NK-92 (cell line): ENCODE measurements around the gene NRAS.
"Not testable (repeated sequence)": the region's sequence is repeated elsewhere in the genome, so short reads cannot be mapped to it uniquely, and the experiment has no call there.

ENCODE experiments used
- DNase-seq: peaks from one replicate; lab custom pipeline; 2025; ENCODE audit not compliant: unreplicated experiment; lab: John Stamatoyannopoulos, UW

NRAS gene

DNA sequence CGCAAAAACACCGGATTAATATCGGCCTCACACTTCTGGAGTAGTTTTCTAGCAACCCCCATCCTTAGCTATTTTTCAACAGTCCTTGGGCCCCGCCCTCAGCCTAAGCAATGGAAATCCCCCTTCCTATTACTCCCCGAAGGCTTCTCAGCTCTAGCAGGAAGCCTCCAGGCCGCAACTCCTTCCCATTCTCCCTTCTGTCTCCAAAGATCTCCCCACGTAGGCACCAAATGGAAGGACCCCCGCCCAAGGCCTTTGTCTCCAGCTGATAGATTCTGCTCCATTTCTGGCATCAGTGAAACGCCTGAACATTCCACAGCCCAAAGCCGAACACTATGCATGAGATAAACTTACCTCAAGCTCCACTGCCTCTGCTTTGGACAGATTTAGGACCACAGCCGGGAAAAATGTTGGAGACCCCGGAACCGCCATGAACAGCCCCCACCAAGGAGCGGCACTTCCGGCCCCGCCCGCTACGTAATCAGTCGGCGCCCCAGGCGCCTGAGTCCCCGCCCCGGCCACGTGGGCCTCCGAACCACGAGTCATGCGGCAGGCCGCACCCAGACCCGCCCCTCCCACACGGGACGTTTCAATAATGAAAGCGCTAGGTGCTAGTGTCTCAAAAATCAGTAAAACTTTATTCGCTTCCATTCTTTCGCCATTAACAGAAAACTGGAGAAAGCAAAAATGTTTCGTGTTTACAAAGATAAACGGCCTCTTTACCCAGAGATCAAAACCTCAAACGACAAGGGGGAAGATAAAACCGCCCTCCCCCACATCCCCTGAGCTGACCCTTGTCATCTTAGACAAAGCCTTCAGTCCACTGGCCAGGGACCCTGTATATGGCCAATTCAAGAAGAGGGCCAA is at the start of gene NRAS:
Gene NRAS (minus strand): TSS at position 468 of the 867 bp plus-strand sequence. CDS start 611 bp downstream, outside the sequence.
- peak; percentile 66 for DNase-seq

- DNase-seq = no peak
Observed at GRCh38 chr1:114764689-114765088, 48.1 kb upstream of the NRAS start.

DNA sequence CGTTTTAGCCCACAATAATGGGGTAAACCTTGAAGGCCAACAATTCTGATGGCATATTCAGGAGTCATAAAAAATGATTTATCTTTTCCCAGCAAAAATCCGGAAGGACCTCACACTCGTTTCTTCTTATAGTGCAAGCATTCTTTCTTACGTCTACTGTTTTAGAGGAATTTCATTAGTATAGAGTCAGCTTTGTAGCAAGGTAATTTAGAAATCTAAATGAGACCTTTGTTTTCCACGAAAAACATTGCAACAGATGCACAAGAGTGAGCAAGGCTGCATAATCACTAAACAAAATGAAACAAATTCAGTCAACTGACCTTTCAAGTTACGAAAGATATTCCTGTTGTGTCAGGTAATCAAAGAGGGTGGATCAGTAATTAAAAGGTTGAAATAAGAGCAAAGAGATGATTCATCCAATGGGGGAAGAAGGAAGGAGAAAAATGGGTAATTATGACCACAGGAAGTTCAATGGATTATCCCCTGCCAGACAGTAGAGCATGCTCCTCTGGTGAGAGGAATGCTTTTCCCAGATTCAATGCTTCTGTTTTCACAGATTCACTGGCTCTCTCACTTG is 41.8 kb upstream of the NRAS start:
- no peak for DNase-seq

DNA sequence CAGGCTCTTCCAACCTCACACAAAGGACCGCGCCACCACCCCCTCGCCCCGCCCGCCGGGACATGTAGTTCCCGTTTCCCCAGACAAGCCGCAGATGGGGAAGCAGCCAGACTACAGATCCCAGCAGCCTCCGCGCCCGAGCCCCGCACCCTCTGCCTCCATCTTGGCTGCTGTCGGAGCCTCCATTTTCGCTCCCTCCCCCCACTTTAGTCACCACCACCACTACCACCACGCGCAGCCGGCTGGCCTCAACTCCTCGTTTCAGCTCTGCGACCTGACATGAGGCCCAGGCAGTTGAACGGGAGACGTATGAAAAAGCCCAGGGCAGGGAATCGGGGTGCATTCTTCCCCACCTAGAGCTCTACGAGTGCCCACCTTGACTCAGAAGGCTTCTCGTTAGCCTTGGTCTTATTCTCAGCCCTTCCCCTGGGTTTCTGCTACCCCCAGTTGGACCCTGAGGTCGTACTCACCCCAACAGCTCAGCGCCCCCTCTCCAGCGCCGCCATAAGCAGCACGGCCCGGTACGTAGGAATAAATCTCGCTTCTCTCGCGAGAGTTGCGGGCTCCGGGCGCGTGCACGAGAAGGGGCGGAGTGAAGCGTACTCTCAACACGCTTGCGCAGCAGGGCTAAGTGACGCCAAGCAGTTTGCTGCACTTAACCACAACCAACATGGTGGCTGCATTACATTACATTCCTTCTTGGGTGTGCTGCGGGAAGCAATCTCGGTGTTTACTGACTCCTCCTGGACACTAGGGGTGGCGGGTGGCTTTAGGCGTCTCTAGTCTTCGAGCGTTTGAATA is 41.1 kb upstream of the NRAS start, which contains the start of gene CSDE1:
Gene CSDE1 (minus strand): TSS at position 530 of the 801 bp plus-strand sequence. CDS start 18,094 bp downstream, outside the sequence.
- peak; percentile 74 for DNase-seq

DNA sequence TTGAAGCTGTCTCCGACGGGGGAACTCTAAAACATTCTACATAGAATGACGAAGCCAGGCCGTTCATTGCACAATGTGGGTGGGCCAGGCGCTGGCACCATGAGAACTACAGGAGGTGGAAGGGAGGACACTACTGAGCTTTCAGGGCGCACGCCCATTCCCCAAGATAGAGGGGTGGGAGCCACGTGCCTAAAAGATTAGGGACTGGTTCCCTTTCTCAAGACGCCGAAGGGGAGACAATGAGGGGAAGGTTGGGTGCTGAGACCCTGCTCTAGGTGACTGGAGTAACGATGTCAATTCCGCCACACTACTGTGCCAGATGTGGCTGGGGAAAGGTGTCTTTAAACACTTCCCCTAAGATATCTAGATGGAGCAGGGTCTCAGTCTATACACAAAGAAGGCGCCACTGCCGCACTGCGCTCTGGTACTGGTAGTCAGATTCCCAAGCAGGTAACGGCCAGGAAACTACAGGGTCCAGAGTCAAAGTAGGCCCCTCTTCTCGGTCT is 40.4 kb upstream of the NRAS start:
- DNase-seq = no peak

DNA sequence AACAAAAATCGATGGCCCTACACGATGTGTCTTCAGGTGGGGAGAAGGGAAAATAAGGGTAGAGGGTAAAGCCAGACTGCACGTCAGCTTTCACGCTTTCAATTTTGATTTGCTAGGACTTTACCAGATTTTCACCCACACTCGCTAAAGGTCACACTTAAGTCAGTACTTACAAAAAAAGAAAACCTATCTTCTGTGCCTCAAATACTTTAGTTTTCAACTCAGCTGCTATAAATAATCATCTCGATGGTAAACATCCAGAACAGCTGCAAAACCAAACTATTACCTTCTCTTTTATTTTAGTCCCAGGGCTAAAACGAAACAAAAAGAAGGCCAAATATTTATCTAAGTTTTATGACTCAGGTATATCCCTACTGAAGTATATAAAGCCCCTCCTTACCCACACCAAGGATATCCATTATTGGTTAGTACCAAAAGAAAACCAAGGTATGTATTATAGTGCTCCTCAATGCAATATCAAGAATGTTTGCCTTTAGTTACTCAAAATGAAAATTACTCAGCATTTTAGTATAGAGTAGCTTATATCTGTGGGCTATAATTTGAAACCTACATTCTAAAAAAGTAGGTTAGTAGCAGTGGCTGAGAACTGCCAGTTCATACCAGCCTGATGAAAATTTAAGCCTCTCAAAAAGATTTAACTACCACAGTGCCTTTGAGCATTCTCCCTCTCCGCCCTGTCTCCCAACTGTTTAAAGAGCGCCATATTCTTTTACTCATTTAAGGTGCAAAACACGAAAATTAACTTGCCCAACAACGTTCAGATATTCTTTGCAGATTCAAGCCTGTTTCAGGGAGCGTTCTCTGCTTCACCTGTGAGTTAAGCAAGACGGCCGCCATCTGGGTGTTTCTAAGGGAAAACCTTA is 39.7 kb upstream of the NRAS start:
- DNase-seq = no peak

GRCh38 chr1:114755006-114755931 is 38.7 kb upstream of the NRAS start:
- DNase-seq = no peak

DNA sequence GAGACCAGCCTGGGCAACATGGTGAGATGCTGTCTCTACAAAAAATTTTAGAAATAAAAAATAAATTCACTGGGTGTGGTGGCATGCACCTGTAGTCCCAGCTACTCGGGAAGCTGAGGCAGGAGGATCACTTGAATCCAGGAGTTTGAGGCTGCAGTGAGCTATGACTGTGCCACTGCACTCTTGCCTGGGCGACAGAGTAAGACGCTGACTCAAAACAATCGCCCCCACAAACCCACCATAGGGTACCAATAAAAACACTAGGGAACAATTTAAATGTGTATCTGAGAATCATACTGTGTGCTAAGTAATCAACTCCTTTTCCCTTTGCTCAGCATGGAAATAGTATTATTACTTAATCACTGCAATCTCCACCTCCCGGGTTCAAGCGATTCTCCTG is 37.1 kb upstream of the NRAS start:
- not testable (repeated sequence) for DNase-seq

DNA sequence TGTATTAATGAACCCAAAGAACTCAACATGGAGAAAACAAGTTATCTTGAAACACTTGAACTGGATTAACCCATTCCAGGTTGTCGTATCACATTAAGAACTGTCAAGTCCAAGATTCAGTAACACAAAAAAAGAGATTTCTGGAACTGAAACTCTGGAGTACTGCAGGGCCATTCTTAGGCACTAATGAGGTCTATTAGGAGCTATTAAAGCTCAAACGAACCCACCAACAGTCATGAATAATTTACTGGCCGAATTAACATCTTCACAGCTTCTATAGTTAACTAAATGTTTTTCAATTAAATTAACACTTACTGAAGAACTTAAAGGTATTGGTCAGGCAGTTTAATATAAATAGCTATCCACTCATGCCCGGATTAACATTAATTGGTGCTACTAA is 36.6 kb upstream of the NRAS start:
- no peak for DNase-seq

- no peak for DNase-seq
Observed at GRCh38 chr1:114750780-114751179, 34.2 kb upstream of the NRAS start.

- no peak for DNase-seq
Observed at GRCh38 chr1:114749835-114750234, 33.3 kb upstream of the NRAS start.

GRCh38 chr1:114746450-114747121 is 30.0 kb upstream of the NRAS start:
- no peak for DNase-seq

DNA sequence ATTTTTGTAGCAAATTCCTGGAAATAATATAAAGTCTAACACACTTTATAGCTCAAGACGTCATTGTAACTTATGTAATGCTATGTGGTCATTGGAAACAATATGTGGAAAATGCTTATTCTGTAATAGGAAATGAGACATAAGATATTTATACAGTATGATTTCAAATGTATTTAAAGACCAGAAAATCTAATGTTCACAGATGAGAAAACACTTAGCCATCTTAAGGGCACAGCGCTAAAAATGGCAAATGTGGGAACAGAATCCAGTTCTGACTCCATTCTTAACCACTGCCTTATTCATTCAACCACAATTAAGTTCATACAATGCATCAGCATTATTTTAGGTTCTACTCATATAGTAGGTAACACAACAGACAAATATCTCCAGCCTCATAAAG is 28.7 kb upstream of the NRAS start:
- no peak for DNase-seq

- DNase-seq = no peak
Observed at GRCh38 chr1:114741963-114742746, 25.6 kb upstream of the NRAS start.

- no peak for DNase-seq
Observed at GRCh38 chr1:114740331-114740730, 23.8 kb upstream of the NRAS start.

GRCh38 chr1:114737314-114737849 is 20.8 kb upstream of the NRAS start:
- DNase-seq = no peak

DNA sequence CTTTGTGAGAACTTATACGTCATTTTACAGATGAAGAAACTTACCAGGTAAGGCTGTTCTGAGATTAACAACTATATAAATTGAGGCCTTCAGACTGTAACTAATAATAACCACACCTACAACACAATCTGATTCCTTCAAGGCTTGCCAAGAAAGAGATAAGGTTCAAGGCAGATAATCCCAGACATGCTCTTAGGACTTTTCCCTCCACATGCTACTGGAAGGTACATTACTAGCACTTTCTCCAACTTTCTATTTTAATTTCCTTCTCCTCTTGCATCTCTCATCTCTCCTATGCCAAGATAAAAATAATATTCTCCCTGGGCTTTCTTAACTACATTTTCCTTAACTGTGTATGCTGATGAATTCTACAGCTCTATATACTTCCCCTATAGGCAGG is 18.9 kb upstream of the NRAS start:
- no peak for DNase-seq

DNA sequence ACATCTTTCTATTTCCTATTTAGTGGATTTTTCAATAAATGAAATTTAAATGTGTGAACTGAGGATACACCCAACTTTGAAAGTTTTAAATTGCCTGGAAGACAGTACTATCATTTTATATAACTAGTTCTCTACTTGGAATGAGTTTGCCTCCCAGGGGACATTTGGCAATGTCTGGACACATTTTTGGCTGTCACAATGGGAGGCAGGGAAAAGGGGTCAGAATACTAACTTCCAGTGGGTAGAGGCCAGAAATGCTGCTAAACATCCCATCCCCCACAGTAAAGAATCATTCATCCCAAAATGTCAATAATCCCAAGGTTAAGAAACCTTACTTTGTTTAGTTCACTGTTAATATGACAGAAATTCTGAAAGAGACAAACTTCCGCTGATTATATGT is 13.2 kb upstream of the NRAS start:
- no peak for DNase-seq
